Ishikawa (cell line): ENCODE results near the gene MAST4.

Experiments used
- CEBPB ChIP-seq: IDR thresholded peaks from 2 replicates; pipeline ENCODE4 v1.6.1; 2012
- CREB1 ChIP-seq: IDR thresholded peaks from 2 replicates; pipeline ENCODE4 v1.6.1; 2012; ENCODE audit warnings: low read depth
- EGR1 ChIP-seq: IDR thresholded peaks from 2 replicates; pipeline ENCODE4 v1.6.1; 2012
- EP300 ChIP-seq: IDR thresholded peaks from 2 replicates; pipeline ENCODE4 v1.6.1; 2012; ENCODE audit warnings: borderline replicate concordance
- FOXM1 ChIP-seq: IDR thresholded peaks from 2 replicates; pipeline ENCODE4 v1.6.1; 2012; ENCODE audit warnings: low read depth, borderline replicate concordance
- MAX ChIP-seq: IDR thresholded peaks from 2 replicates; pipeline ENCODE4 v1.6.1; 2012
- NFIC ChIP-seq: IDR thresholded peaks from 2 replicates; pipeline ENCODE4 v1.6.1; 2012
- RAD21 ChIP-seq: IDR thresholded peaks from 2 replicates; pipeline ENCODE4 v1.6.1; 2012; ENCODE audit warnings: low read depth
- REST ChIP-seq: IDR thresholded peaks from 2 replicates; pipeline ENCODE4 v1.6.1; 2012; ENCODE audit warnings: low read depth, mild to moderate bottlenecking
- TAF1 ChIP-seq: IDR thresholded peaks from 2 replicates; pipeline ENCODE4 v1.6.1; 2012; ENCODE audit warnings: low read depth, mild to moderate bottlenecking
- TCF12 ChIP-seq: IDR thresholded peaks from 2 replicates; pipeline ENCODE4 v1.6.1; 2012; ENCODE audit warnings: low read depth
- TEAD4 ChIP-seq: IDR thresholded peaks from 2 replicates; pipeline ENCODE4 v1.6.1; 2012
- USF1 ChIP-seq: IDR thresholded peaks from 2 replicates; pipeline ENCODE4 v1.6.1; 2012
- YY1 ChIP-seq: IDR thresholded peaks from 2 replicates; pipeline ENCODE4 v1.6.1; 2012; ENCODE audit warnings: low read depth
- ZBTB7A ChIP-seq: IDR thresholded peaks from 2 replicates; pipeline ENCODE4 v1.6.1; 2012; ENCODE audit warnings: low read depth

The MAST4 gene

GRCh38 chr5:67065237-67065636, 469.0 kb downstream of the MAST4 start:
- TF ChIP-seq CEBPB (no peak), NFIC (no peak), EP300 (no peak), YY1 (no peak), REST (no peak), RAD21 (no peak), FOXM1 (no peak), EGR1 (no peak), TCF12 (no peak), CREB1 (no peak), MAX (no peak), ZBTB7A (no peak), TAF1 (no peak), TEAD4 (no peak), USF1 (no peak)

GRCh38 chr5:67065696-67066095, 469.5 kb downstream of the MAST4 start:
- TF ChIP-seq REST = no peak
- no peak for TF ChIP-seq TEAD4
- TF ChIP-seq NFIC = no peak
- TF ChIP-seq CEBPB = no peak
- no peak for TF ChIP-seq RAD21
- TF ChIP-seq ZBTB7A = no peak

- TF ChIP-seq TCF12 = no peak
- no peak for TF ChIP-seq CREB1
- no peak for TF ChIP-seq EGR1
- TF ChIP-seq YY1 = no peak
- no peak for TF ChIP-seq REST
- TF ChIP-seq MAX = no peak
- no peak for TF ChIP-seq FOXM1
- no peak for TF ChIP-seq EP300
- no peak for TF ChIP-seq USF1
- no peak for TF ChIP-seq CEBPB
- no peak for TF ChIP-seq NFIC
- TF ChIP-seq TAF1 = no peak
- TF ChIP-seq ZBTB7A = no peak
These were observed 470.6 kb downstream of the MAST4 start for GRCh38 chr5:67066815-67067214.

- TF ChIP-seq TEAD4 = no peak
- TF ChIP-seq FOXM1 = no peak
- TF ChIP-seq TAF1 = no peak
- TF ChIP-seq USF1 = no peak
- no peak for TF ChIP-seq ZBTB7A
- TF ChIP-seq EP300 = no peak
- TF ChIP-seq YY1 = no peak
- TF ChIP-seq NFIC = no peak
- TF ChIP-seq CEBPB = no peak
- no peak for TF ChIP-seq RAD21
- TF ChIP-seq CREB1 = no peak
- TF ChIP-seq TCF12 = no peak
- TF ChIP-seq EGR1 = no peak
- no peak for TF ChIP-seq MAX
- no peak for TF ChIP-seq REST
These were observed 477.0 kb downstream of the MAST4 start for GRCh38 chr5:67073045-67073680.
